T-helper 1 cell treated with Interleukin-12 subunit alpha and Interleukin-12 subunit beta and Interleukin-4 antibody, amounts not matched to agents 30 μg/mL and 1 μg/mL, for 36 hours (primary cell): ENCODE data around the gene AMD1.

Experiments used
- H3K27ac Mint-ChIP-seq: one replicate; pipeline ENCODE4 v1.8.0; 2021; ENCODE audit warnings: mild to moderate bottlenecking, mixed read lengths
- H3K27me3 Mint-ChIP-seq: one replicate; pipeline ENCODE4 v1.8.0; 2021; ENCODE audit warnings: low read depth, mixed read lengths
- H3K36me3 Mint-ChIP-seq: one replicate; pipeline ENCODE4 v1.8.0; 2021; ENCODE audit warnings: low read depth, mixed read lengths
- H3K4me1 Mint-ChIP-seq: one replicate; pipeline ENCODE4 v1.8.0; 2021; ENCODE audit warnings: low read depth, mixed read lengths
- H3K4me3 Mint-ChIP-seq: one replicate; pipeline ENCODE4 v1.8.0; 2021; ENCODE audit warnings: mild to moderate bottlenecking, moderate library complexity, mixed read lengths
- H3K9me3 Mint-ChIP-seq: one replicate; pipeline ENCODE4 v1.8.0; 2021; ENCODE audit warnings: mixed read lengths

Gene AMD1

DNA sequence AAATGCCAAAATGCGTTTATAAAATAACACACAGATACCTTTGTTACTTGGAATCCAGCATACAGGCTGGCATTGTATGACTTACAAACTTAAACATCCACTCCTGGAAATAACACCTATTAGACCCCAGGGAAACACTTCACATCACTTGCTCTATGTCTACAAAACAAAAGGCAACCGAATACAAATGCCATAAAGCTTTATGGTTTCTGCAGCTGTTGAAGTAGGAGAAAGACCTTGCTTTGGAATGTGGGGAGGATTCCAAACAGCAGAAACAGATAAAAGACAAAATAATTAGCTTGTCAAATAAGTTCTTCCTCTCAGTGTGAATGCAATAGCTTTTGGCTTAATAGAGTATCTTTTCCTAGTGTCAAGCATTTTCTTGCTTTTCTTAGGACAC, 9.8 kb upstream of the AMD1 start:
- H3K4me1 Mint-ChIP-seq: peaks cover 6% of the 10 kb centered on the region
- no peak overlapping the region for H3K27ac Mint-ChIP-seq

DNA sequence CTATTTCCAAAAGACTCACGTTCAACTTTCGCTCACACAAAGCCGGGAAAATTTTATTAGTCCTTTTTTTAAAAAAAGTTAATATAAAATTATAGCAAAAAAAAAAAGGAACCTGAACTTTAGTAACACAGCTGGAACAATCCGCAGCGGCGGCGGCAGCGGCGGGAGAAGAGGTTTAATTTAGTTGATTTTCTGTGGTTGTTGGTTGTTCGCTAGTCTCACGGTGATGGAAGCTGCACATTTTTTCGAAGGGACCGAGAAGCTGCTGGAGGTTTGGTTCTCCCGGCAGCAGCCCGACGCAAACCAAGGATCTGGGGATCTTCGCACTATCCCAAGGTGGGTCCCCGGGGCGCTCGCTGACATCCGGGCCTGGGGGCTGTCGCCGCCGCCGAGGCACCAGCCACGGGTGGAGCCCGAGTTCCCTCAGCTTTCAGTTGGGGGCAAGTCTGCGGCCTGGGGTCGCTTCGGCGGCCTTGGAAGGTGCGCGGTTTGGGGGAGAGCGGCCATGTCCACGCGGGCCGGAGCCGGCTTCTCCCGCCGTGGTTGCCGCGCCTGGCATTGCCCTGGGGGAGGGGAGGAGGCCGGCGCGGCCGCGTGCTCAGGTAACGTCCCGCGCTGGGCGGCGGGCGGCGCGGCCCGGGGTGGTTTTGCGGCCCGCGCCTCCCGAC, 429 bp downstream of the AMD1 start:
- Mint-ChIP-seq H3K27ac (peak overlapping the region; percentile 98), H3K27me3 (no peaks in the 10 kb centered on the region), H3K36me3 (peaks cover 5% of the 10 kb centered on the region), H3K4me1 (peaks cover 39% of the 10 kb centered on the region), H3K4me3 (peak overlapping the region; percentile 96), H3K9me3 (no peaks in the 10 kb centered on the region)

More for the DNA sequence above, 9.8 kb upstream of the AMD1 start:
- H3K36me3 Mint-ChIP-seq: no peaks in the 10 kb centered on the region
- no peak overlapping the region for H3K4me3 Mint-ChIP-seq
- H3K27me3 Mint-ChIP-seq: no peaks in the 10 kb centered on the region
- H3K9me3 Mint-ChIP-seq: no peaks in the 10 kb centered on the region

DNA sequence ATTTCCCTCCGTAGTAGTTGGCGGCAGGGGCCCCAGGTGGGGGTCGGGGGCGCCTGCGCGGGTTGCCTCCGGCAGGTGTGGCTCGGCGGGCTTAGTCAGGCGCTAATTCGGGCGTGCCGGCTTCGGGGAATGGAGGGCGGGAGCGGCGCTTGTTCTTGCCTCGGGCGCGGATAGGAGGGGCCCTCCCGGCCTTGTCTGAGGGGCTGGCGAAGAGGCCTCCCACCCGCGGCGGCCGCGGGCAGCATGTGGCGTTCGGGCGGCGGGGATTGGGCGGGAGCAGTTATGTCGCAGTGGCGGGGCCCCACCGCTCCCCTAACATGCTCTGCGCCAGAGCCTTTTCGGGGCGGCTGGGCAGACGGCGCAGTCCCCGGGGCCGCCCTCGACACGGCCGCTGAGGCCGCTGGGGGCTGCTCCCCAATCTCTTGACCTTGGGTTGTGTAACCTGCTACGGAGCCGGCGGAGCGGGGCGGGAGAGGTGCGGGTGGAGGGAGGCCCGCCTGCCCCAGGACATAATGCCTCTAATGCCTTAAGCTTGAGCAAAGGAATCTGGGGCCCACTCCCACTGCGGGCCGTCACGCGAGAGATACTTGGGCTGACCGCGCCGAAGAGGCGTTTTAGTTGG, 1.1 kb downstream of the AMD1 start:
- H3K27ac Mint-ChIP-seq: peak overlapping the region; percentile 98
- no peaks in the 10 kb centered on the region for H3K27me3 Mint-ChIP-seq
- H3K4me3 Mint-ChIP-seq: peak overlapping the region; percentile 87
- peaks cover 5% of the 10 kb centered on the region for H3K36me3 Mint-ChIP-seq
- no peaks in the 10 kb centered on the region for H3K9me3 Mint-ChIP-seq
- H3K4me1 Mint-ChIP-seq: peaks cover 46% of the 10 kb centered on the region

GRCh38 chr6:110876170-110876773, 1.7 kb downstream of the AMD1 start:
- H3K4me1 Mint-ChIP-seq: peaks cover 49% of the 10 kb centered on the region
- peaks cover 5% of the 10 kb centered on the region for H3K36me3 Mint-ChIP-seq
- H3K27ac Mint-ChIP-seq: peak overlapping the region; percentile 98
- peak overlapping the region; percentile 87 for H3K4me3 Mint-ChIP-seq
- H3K27me3 Mint-ChIP-seq: no peaks in the 10 kb centered on the region
- no peaks in the 10 kb centered on the region for H3K9me3 Mint-ChIP-seq

DNA sequence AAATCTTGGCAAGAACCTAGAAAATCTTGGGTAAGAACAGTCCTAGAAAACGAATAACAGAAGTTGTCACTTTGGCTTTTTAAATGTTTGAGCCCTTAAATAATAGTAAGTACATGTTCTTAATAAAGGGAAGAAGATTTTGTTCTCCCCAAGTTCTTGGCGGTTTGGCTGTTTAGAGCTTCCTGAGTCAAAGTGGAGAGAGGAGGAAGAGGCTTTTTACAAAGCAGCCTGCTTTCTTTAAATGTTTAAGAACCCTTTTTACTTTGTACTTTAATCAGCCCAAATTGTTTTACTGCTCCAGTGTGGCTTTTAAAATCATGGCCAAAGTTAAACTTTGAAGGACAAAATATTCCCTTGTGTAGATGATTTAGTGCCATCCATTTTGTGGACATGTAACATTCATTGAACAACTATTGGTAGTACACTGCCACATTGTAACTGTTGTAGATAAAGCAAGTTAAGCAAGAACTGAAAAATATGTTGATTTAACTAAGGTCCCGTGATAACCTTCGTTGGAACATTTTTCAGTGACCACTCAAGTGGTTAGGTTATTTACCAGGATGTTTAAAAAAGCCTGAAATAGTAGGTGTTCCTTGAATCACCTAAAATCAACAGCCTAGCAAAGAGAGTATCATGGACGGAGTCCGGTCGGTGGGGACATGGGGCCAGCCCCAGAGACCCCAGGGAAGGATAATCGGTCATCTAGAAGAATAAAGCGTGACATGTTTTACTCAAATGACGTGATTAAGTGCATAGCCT, 2.4 kb downstream of the AMD1 start:
- H3K4me1 Mint-ChIP-seq: peaks cover 52% of the 10 kb centered on the region
- peak overlapping the region; percentile 87 for H3K4me3 Mint-ChIP-seq
- H3K27ac Mint-ChIP-seq: peak overlapping the region; percentile 98
- peaks cover 5% of the 10 kb centered on the region for H3K36me3 Mint-ChIP-seq
- no peaks in the 10 kb centered on the region for H3K9me3 Mint-ChIP-seq
- H3K27me3 Mint-ChIP-seq: no peaks in the 10 kb centered on the region

DNA sequence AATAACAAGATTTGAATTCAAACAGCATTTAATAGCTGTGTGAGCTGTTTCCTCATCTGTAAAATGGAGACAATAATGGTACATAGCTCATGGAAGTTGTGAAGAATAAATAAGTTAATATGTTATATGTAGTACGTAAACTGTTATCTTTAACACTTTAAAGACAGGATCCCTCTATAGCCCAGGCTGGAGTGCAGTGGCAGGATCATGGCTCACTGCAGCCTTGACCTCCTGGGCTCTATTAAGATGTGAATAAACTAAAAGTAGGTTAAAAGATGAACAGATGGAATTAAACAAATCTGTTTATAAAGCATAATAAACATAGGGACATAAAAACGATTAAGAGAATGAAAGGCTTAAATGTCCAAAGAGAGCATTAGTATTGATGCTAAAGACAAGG, 3.0 kb downstream of the AMD1 start:
- peaks cover 55% of the 10 kb centered on the region for H3K4me1 Mint-ChIP-seq
- H3K27me3 Mint-ChIP-seq: no peaks in the 10 kb centered on the region
- peak overlapping the region; percentile 87 for H3K4me3 Mint-ChIP-seq
- peak overlapping the region; percentile 98 for H3K27ac Mint-ChIP-seq
- H3K36me3 Mint-ChIP-seq: peaks cover 5% of the 10 kb centered on the region
- no peaks in the 10 kb centered on the region for H3K9me3 Mint-ChIP-seq

DNA sequence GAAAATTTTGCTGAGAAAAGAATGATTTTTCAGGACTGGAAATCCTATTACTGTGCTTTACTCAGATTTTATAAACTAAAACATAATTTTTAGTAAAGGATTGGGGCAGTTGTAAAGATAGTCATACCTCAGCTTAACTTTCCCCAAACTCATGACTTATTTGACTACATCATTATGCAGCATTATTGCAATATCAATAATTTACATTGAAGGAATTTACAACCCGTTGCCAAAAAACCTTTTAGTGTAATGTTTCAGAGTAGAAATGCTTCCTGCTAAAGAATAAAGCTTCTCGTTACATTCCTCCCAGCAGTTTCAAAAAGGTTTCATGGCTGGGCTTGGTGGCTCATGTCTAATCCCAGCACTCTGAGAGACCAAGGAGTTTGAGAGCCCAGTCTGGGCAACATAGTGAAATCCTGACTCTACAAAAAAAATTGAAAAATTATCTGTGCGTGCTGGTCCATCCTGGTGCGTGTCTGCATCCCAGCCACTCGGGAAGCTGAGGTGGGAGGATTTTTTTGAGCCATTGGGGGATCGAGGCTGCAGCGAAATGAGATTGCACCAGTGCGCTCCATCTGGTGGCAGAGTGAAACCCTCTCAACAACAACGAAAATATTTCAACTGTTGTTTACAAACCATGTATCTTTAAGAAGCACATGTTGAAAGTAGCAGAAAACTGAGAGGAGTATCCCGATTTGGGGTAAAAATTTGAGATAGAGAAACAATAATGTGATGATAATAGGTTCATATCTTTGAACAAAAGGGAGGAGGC, 4.4 kb downstream of the AMD1 start:
- H3K36me3 Mint-ChIP-seq: peaks cover 5% of the 10 kb centered on the region
- H3K9me3 Mint-ChIP-seq: no peaks in the 10 kb centered on the region
- no peaks in the 10 kb centered on the region for H3K27me3 Mint-ChIP-seq
- H3K4me1 Mint-ChIP-seq: peaks cover 59% of the 10 kb centered on the region
- H3K4me3 Mint-ChIP-seq: peak overlapping the region; percentile 73
- peak overlapping the region; percentile 53 for H3K27ac Mint-ChIP-seq

- Mint-ChIP-seq H3K9me3 (no peaks in the 10 kb centered on the region), H3K36me3 (peaks cover 8% of the 10 kb centered on the region), H3K4me1 (peaks cover 70% of the 10 kb centered on the region), H3K27me3 (no peaks in the 10 kb centered on the region), H3K27ac (no peak overlapping the region), H3K4me3 (no peak overlapping the region)
These were observed 6.1 kb downstream of the AMD1 start for GRCh38 chr6:110880651-110881050.

DNA sequence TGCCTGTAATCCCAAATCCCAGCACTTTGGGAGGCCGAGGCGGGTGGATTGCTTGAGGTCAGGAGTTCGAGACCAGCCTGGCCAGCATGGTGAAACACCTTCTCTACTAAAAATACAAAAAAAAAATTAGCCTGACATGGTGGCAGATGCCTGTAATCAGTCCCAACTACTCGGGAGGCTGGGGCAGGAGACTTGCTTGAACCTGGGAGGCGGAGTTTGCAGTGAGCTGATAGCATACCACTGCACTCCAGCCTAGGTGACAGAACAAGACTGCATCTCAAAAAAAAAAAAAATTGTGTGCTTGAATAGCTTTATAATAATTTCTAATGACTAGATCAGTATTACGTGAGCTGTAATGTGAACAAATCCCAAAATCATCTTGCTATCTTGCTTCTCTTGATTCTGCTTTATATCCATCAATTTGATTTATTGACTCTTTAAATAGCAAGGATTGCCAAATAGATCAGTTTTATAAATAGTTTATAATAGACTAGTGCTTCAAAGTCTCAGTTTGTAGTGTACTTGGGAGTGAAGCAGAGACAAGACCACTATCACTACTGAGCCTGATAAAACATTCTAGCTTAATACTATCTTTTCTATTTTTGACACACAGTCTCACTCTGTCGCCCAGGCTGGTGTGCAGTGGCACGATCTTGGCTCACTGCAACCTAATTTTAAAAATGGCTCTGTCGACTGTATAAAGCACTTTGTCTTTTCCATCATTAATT, 7.1 kb downstream of the AMD1 start:
- Mint-ChIP-seq H3K4me1 (peaks cover 68% of the 10 kb centered on the region), H3K4me3 (no peak overlapping the region), H3K9me3 (no peaks in the 10 kb centered on the region), H3K27me3 (no peaks in the 10 kb centered on the region), H3K36me3 (peaks cover 5% of the 10 kb centered on the region), H3K27ac (no peak overlapping the region)

DNA sequence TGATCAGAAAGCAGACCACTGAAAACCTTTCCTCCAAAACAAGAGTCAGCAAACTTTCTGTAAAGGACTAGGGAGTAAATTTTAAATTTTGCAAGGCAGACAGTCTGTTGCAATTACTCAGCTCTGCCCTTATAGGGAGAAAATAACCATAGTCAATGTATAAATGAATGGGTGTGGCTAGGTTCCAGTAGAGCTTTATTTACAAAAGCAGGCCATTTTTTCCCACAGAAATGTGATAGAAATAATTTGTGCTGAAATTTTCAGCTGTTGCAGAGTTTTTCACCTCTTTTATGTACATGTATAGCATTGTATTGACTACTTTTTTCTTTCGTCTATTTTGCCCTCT, 7.7 kb downstream of the AMD1 start:
- H3K27ac Mint-ChIP-seq: no peak overlapping the region
- H3K9me3 Mint-ChIP-seq: no peaks in the 10 kb centered on the region
- H3K4me1 Mint-ChIP-seq: peaks cover 65% of the 10 kb centered on the region
- H3K36me3 Mint-ChIP-seq: peaks cover 4% of the 10 kb centered on the region
- H3K4me3 Mint-ChIP-seq: no peak overlapping the region
- H3K27me3 Mint-ChIP-seq: no peaks in the 10 kb centered on the region

DNA sequence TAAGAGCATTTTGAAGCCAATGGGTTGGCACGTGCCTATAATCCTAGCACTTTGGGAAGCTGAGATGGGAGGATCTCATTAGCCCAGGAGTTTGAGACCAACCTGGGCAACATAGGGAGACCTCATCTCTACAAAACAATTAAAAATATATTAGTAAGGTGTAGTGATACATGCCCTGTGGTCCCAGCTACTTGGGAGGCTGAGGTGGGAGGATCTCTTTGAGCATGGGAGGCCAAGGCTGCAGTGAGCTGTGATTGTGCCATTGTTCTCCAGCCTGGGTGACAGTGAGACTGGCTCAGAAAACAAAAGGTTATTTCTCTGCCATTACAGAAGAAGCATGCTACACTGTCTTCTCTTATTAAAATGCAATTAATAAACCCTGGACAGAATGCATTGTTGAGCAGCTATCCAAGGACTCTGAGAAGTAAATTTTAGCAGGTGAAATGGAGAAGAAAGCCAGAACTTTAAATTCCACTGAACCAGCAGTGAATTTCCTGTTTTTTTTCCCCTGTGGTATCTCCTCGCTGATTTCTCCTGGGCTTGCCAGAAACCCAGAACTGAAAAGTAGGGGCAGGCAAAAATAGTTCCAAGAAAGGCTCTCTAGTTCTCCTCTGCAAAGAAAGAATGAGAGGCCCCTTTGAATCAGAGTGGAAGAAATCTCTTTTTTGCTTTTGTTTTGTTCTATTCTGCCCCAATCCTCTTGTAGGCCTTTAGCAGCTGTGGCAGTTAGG, 8.4 kb downstream of the AMD1 start:
- Mint-ChIP-seq H3K36me3 (peaks cover 4% of the 10 kb centered on the region), H3K27ac (no peak overlapping the region), H3K4me3 (no peak overlapping the region), H3K27me3 (no peaks in the 10 kb centered on the region), H3K4me1 (peaks cover 58% of the 10 kb centered on the region), H3K9me3 (no peaks in the 10 kb centered on the region)

GRCh38 chr6:110884321-110884720, 9.7 kb downstream of the AMD1 start:
- H3K27me3 Mint-ChIP-seq: no peaks in the 10 kb centered on the region
- peaks cover 47% of the 10 kb centered on the region for H3K4me1 Mint-ChIP-seq
- no peak overlapping the region for H3K4me3 Mint-ChIP-seq
- H3K27ac Mint-ChIP-seq: no peak overlapping the region
- H3K36me3 Mint-ChIP-seq: peaks cover 11% of the 10 kb centered on the region
- no peaks in the 10 kb centered on the region for H3K9me3 Mint-ChIP-seq

GRCh38 chr6:110885526-110885925, 10.9 kb downstream of the AMD1 start:
- Mint-ChIP-seq H3K36me3 (peaks cover 14% of the 10 kb centered on the region), H3K4me1 (peaks cover 39% of the 10 kb centered on the region), H3K27ac (peak overlapping the region; percentile 57), H3K4me3 (no peak overlapping the region), H3K9me3 (no peaks in the 10 kb centered on the region), H3K27me3 (no peaks in the 10 kb centered on the region)
